ENCODE results near the gene EVX2. TPM values are rescaled to one million over a fixed set of nuclear protein-coding genes. Genes with fewer than 3 reads are reported as not detected.

Gene EVX2
- total RNA-seq, 1 donor from 2014 or later: not detected

GRCh38 chr2:176066645-176067588 lies 16.8 kb downstream of the EVX2 start:
- no peak for DNase-seq (ENCODE audit: low read depth, low spot score)

- no peak for DNase-seq (ENCODE audit: low read depth, low spot score)
Measured at GRCh38 chr2:176063958-176064357, 19.8 kb downstream of the EVX2 start.

DNA sequence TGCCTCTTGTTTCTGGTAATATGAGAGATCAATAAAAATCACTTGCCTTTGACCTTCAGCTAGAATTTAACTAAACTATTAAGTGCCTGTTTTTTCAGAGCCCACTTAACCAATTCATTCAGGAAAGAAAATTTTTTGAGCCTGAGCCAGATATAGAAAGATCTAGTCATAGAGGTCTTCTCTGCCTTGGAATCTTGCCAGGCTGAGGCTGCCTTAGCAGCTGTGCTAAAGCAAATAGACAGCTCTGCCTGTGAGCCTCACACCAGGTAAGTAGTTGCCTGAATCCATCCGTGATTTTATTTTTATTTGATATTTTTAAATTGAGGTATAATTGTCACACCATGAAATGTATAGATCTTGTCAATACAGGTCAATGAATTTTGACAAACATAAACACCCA lies 27.4 kb downstream of the EVX2 start:
- no peak for DNase-seq (ENCODE audit: low read depth, low spot score)

- no peak for DNase-seq (ENCODE audit: low read depth, low spot score)
Measured at GRCh38 chr2:176039375-176039774, 44.4 kb downstream of the EVX2 start.

GRCh38 chr2:176038694-176039093 lies 45.1 kb downstream of the EVX2 start:
- DNase-seq (ENCODE audit: low read depth, low spot score): no peak

DNA sequence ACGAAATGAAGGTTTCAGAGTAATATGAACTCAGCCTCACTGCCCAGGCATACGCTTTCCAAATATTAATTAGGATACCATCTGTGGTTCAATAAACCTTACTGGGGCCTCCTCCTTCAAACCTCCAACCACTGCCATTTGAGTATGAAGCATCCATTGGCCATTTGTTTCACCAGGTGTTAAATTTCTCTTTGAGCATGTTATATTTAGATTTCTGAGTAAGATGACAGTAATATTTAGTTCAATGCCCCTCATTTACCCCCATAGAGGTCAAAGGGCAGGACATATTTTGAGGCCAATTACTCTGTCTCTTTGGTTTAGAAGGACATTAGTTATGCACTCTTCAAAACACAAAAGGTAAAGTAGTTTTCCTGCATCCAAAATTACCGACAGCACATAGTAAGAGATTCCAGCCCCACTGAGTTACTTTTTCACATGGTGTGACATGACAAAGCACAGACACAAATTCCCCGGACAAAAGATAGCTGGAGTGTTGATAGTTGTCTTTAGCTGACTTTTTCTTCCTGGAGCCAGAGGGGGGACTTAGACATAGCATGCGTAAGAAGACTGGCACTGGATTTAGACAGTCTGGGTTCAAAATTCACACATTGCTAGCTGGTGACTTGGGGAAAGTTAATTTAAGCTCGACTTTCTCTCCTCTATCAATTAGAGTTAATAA lies 48.6 kb downstream of the EVX2 start:
- no peak for DNase-seq (ENCODE audit: low read depth, low spot score)

DNA sequence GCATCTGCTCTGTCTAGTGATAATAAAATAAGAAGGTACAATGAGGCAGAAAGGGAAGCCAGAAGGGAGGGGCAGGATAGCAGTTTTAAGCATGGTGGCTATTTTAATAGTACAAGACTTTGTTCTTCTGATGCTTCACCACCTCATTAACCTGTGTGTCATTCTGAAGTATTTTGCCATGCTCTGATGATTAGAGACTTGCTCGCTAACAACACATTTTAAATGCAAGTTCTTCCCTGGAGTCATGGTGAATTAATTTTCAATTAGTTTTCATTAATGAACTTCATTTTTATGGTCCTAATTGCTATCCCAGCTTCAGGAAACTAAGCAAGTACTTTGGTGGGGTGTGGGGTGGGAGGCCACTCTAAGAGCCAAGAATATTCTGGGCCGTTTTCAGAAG lies 56.0 kb downstream of the EVX2 start:
- DNase-seq (ENCODE audit: low read depth, low spot score): no peak

Other genes with a start within 250 kb of the EVX2 start
- gene LNPK, start 81.7 kb downstream of the EVX2 start, total RNA-seq: 5.7 and 12.4 TPM in 2 replicates
- not detected in 2 replicates for gene HOXD13, start 8.8 kb upstream of the EVX2 start, total RNA-seq
- gene HOXD12, start 15.8 kb upstream of the EVX2 start, total RNA-seq: not detected in 2 replicates
- gene HOXD11, start 23.3 kb upstream of the EVX2 start, total RNA-seq: not detected in 2 replicates
- gene HOXD10, start 32.8 kb upstream of the EVX2 start, total RNA-seq: not detected in 2 replicates
- gene HOXD9, start 38.8 kb upstream of the EVX2 start, total RNA-seq: not detected in 2 replicates
- not detected in 2 replicates for gene HOXD8, start 45.7 kb upstream of the EVX2 start, total RNA-seq
- gene HOXD4, start 67.6 kb upstream of the EVX2 start, total RNA-seq: not detected in 2 replicates
- not detected in 2 replicates for gene HOXD3, start 73.3 kb upstream of the EVX2 start, total RNA-seq
- 0.07 TPM in 1 of 2 replicates, not detected in the other for gene HOXD1, start 104.7 kb upstream of the EVX2 start, total RNA-seq
- 25.6 and 34.5 TPM in 2 replicates for gene MTX2, start 185.5 kb upstream of the EVX2 start, total RNA-seq

Measured in pulmonary artery endothelial cell (primary cell).